Stimulated activated CD8-positive, alpha-beta memory T cell treated with anti-CD3 and anti-CD28 coated beads, Interleukin-15, amount 100 ng/mL, for 48 hours (primary cell): ENCODE data around the gene FRMD4A.

ENCODE experiments used
- DNase-seq, 2 donors: peaks; one replicate each; pipeline ENCODE4 v3.0.0-alpha.2; 2020; ENCODE audit warnings: low read depth in 2 of 2

Gene FRMD4A

DNA sequence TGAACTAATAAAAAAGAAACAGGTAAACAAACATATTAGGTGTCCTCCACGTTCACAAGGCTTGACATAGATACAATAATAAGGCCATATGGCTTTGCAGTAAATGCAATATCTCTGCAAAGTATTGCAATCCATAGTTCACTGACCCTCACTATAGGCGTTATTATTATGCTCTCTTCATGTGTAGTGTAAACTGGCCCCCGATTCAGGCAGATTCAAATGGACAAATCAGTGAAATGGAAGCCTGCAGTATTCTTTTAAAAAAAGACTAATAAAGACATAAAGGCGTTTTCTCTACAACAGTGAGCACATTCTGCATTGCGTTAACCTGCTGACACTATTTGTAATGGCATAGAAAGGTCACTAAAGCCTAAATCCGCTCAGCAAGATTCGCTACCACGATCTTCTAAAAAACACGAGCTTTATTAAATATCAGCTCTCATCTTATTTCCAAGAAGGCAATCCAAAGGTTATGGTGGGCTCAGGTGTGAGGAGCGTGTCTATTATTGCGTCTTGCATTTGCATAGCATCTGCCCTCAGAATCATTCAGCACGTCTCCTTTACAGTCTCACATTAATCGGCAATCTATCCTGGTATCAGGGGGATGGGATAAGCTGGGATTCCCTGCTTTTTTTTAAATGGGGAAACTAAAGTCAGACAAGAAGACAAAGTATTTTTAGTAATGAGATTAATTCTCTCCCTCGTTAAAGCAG is 36.2 kb downstream of the FRMD4A start:
- DNase-seq = no peak

DNA sequence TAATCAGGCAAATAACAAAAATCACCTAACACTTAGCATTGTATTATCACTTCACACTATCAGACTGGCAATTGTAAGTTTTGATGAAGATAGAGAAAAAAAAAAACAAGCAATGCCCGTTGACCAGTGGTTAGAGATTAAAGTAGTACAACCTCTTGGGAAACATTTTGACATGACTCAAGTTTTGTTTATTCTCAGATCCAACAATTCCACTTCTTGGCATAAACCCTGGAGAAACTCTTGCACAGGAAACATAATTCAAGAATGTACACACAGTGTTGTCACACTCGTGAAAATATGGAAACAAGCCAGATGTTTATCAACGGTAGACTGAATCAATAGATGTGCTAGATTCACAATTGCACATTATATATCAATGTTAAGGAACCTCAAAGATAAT is 37.2 kb downstream of the FRMD4A start:
- DNase-seq = no peak

DNA sequence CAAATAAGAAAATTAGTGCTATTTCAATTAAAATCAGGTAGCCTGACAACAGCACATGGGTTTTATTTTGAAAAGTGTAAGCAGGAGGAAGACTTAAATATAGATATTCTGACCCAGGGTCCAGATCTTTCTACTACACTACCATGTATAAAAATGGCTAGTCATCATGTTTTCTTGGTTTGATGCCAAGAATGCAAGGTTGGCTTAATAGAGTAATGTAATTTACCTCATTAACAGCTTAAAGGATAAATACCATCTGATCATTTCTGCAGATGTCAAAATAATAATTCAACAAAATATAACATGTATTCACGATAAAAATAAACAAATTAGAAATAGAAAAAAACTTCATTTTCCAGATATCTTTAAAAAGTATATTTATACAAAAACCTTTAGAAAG is 39.4 kb downstream of the FRMD4A start:
- no peak for DNase-seq

DNA sequence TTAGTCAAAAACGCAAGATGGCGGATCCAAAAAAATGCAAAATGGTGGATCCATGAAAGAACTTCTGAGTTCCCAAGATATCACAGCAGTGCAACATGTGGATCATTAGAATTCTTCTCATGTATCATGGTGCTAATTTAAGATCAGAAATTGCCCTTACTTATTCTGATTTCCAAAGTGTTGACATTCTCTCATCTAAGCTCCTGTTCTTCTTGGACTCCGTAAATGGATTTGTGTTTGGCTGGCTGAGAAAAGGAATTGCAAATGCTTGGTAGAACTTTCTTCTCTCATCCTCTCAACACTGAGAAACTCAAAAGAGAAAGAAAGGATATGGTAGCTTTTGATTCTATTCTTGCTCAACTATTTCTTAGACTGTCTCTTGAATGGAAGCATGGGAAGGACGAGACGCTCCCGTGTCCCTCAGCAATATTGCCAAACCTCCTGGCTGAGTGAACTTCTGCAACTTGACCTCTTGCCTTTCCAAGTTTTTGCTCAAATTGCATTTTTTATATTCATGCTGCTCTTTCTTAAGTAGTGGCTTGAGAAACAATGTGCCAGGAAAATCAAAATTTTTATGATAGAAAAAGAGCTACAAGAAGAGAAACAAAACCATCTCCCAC is 44.7 kb downstream of the FRMD4A start:
- no peak for DNase-seq

DNA sequence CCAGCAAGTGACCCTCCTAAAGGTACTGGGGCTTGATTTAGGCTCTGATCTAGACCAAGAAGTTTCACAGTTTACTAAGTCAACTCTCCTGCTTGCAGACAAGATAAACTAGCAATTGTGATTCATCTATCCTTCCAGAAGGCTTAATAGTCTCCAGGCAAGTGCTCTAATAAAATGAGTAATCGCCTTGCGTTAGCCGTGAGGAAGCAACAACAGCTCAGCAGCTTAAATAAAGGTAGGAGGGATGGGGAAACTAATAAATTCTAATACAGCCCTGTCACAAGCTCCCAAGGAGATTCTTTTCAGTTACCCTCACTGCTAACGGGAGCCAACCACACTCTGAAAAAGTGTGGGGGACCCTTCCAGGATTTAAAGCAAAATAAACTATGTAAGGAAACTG is 48.4 kb downstream of the FRMD4A start:
- no peak for DNase-seq

DNA sequence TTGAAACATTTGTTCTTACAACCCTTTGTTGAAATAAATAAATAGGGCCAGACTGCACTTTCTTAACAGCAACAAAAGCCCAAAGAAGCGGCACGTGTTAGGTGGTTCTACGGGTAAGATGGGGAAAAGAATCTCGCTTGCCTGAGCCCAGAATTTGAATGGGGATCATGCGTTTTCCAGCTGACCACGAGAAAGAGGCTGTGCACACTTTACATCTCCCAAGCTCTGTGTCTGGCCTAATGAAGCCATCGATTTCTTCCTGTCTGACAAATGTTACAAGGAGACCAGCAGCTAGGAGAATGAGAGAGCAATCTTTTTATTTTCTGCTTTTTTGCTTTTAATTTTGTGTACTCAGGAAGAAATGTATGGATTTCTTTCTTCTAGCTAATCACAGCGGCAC is 52.2 kb downstream of the FRMD4A start:
- no peak for DNase-seq

DNA sequence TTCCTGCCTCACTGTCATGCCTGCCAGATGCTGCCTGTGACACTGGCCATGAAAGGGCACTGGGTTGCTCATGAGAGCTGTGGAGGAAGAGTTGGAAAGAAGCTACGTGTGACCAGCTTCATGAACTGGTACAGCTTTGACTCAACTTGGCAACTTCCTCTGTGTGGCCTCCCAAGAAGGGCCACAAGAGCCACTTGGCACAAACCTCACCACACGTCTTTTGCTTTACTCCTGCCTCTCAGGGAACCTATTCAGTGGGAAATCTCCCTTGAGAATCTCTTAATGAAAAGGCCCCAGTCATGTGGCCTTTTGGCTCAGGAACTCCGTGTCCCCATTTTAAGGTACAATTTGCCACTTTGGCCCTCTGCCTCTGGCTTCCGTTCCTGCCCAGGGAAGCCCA is 54.5 kb downstream of the FRMD4A start:
- no peak for DNase-seq

DNA sequence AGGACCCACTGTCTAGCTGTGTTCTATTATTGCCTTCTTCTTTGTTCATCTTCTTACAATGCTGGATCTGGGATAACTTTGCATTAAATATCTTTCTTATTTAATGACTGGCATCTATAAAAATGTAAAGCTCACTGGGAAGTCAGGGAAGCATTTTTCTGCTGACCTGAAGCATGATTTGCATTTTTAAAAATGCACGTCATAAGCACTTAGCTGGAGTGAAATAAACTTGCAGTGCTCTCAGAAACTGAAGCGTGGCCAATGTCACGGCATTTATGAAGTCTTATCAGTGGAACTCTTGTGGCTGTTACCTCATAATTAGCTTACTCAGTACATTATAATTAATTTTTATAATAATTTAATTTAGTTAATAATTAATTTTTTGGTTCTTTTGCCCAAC is 59.1 kb downstream of the FRMD4A start:
- DNase-seq = no peak

DNA sequence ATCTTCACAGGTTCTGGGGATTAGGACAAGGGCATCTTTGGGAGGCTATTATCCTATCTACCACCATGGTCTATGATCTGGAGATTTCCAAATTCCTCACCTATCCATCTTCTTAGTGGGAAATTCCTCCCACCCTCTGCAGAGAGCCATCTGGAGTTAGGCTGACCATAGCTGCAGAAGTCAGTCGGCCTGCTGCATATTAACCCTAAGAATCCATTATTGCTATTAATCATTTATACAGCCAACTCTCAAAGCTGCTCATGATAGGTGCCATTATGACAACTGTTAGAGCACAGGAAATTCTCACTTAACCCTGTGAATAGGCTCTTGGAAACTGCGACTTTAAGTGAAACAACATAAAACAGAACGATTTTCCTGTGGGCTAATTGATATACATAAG is 60.4 kb downstream of the FRMD4A start:
- no peak for DNase-seq

DNA sequence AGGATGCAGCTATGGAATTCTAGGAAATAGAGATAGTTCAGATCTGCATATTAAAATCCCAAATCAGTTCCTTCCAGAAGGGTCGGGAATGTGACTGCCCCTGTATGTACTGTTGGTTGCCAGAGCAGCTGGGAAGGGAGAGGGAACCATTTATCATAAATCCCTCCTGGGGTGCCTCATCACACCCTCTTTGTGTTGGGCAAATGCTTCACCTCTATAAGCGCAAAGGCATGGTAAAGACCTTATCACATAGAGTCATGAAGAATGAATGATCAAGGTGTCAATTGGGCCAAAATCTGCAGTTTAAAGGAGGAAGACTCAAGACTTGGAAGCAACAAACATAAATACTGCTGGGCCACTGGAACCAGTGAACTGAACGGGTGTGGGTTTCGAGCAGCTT is 65.0 kb downstream of the FRMD4A start:
- no peak for DNase-seq

DNA sequence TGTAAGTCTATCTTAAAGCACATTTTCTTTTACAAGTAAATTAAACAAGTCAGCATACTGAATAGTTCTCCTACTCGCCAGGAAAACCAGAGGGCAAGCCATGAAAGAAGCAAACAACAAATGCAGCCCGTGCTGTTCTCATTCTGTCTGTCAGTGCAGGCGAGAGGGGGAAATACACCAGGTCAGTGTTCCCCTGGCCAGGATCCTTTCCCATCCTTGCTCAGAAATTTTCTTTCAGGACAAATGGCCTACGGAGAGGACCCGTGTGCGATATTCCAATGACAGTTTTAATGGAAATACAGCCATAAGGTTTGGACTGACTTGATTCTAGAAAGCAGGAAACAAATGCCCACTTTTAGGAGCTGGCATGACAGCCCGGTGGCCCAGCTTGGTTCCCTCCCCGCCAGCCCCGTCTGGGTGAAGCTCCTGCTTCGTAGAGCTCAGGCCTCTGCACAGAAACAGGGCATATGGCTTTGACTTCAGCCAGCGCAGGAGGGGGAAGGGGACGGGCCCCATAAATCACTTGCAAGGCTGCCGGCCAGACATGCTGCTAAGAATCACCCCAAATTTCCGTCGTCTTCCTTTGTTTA is 67.8 kb downstream of the FRMD4A start:
- no peak for DNase-seq

DNA sequence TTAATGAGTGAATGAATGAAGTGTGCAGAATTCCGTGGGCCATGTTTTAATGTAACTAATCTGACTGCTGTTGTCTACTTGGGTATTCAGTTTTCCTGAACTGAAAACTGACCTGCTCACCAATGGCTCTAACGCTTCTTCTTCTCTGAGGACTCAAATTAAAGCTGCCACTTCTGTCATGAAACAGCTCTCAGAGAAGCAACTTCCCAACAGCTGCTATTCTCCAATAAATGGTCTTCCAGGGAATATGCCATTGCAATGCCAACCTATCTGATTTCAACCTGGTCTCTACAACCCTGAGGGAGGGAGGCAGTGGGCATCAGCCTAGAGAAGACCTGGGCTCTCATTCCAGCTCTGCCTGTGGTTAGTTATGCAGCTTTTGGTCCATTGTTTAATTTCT is 69.4 kb downstream of the FRMD4A start:
- no peak for DNase-seq

DNA sequence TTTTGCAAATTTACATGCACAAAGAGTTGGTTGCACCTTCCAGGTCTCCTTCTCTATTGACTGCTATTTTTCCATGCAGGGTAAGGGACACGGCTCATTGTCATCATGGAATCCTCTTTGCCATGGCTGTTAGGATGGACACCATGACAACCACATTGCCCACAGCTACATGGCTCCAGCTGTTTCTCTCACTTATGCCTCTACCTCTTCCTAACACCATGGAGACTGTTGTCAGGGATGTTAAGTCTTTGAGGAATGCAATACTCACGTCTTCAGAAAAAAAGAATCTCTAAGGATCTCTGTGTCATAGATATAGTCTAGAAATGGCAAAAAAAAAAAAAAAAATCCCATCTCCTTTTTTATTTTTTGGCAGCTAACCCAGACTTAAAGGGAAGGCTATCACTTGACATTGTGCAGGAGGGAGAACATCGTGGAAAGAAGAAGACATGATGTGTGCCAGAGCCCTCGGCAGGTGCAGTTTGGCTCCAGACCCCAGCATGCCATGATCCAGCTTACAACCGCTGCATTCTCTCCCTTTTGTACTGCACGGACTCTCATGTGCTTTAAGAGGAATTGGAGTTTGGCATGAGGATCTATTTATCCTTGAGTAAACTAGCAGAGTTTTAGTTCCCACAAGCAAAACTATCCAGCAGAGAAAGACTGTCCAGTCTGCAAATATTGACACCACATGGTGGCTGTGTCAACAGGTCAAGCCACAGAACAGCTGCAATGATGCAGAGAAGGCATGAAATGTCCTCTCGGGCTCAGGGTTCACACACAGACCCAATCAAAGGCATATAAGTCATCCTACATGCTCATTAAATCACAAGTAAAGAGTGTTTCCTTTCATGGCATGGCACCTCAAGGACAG is 70.8 kb downstream of the FRMD4A start:
- no peak for DNase-seq

DNA sequence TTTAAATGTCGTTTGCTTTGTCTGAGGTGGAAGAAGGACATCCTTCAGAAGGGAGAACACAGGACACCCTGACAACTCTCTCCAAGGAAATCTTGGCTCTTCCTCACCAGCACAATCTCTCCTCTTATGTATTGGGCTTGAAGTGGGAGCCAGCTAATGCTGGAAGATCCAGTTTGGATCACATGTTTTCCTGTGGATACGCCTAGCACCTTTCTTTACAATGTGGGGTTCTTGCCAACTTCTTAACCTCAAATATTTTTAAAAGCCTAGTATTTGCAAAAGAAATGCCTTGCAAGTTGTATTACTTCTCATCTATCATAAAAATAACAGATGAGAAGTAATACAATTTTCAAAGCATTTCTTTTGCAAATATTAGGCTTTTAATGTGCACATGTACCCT is 76.4 kb downstream of the FRMD4A start:
- no peak for DNase-seq

DNA sequence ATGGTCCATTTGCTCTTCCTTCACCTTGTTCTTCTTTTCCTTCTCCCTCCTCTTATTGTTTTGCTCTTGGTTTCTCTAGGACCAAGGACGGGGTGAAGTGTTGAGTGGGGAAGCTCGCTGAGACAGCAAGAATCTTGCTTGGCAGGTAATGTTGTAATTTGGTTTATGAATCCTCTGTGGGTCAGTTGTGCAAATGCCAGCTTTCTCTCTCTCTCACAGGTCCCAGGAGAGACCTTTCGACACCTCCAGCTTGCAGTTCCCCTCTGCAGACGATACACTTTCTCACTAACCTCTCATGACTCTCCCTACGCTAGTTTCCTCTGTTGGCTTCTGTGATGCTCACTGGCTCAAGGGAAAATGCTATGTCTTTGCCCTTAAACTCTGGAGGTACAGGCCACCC is 77.0 kb downstream of the FRMD4A start:
- DNase-seq = no peak

DNA sequence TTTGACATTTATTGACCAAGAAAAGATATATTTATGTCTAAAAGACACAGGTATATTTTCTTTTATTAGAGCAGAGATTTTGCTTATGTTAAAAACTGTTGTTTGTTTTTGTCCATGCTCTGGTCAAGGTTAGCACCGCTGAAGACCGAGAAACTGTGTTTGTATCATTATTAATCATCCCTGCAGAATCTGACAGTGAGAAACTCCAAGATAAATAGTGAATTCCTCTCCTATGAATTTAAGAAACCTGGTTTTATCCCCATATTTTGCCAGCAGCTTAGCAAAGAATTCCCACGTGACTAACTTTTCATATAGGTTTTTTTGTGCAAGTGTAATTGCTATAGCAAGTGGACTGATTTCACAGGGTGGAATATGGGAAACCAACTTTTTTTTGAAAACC is 77.6 kb downstream of the FRMD4A start:
- DNase-seq = no peak

DNA sequence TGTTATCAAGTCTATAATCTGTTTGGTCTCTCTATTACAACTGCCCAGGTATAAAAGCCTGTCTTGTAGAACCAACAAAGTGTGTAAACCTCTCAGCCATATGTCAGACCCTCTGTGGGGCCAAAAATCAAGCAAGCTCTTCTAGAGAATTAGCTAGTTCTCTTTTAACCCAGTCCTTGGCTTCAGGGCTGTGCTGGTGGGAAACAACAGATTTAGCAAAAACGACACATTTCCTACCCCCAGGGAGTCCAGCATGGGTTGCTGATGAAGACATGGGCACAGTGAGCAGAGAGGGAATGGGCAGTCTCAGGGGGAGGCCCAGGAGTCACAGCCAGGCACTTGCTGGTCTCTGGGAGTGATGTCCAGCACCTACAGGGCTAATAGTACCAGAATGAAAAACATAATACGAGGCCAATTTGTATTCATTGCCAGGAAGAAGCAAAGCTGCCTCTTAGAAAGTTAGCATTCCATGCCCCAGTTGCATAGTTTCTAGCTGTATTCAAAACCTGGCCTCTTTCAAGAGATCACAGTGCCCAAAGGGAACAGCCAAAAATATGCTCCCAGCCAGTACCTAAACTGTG is 80.1 kb downstream of the FRMD4A start:
- DNase-seq = no peak

DNA sequence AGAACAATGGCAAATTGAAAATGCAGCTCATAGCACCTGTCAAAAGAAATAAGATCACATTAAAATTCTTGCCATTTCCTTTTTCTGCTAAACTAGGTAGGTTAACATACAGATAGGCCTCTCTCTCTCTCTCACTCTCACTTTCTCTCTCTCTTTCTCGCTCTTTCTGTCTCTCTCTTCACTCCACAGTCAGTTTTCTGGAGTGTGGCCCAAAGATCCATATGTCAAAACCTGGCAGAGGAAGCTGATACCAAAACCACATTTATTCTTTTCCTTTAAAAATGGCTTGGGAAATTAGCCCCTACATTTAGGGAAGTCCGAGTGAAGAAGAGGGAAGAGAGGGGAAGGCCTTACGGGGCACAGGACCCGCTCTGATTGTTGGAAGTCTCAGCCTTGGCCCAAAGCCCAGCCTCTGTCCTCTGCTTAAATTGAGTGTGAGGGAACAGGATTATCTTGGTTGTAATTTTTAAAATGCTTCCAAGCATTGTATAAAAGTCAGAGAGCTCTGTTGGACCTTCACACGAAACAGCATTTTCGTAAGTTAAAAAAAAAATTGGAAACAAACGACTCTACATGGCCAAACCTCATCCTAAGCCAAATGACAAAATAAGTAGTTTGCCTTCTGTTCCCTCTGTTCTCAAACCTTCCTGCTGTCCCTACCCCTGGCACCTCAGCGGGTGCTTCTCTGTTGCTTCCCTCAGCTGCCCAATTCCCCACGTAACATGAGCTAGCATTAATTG is 83.2 kb downstream of the FRMD4A start:
- DNase-seq = no peak

DNA sequence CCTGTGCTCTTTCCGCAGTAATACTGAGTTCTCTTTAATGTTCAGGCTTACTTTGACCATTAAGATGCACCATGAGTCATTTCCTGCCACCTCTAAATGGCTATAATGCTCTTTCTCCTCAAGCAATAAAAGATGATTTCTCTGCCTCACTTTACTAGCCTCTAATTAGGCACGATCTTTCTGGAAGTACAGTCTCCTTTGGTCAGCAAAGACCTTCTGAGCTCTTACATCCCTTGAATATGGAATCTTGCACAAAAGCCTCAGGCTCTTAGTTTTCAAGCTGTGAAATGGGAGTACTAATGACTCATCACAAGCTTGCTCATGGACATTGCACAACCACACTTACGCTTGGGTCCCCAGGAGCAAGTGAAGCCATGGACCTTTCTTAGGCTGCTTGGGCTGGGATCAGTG is 85.9 kb downstream of the FRMD4A start:
- no peak for DNase-seq

DNA sequence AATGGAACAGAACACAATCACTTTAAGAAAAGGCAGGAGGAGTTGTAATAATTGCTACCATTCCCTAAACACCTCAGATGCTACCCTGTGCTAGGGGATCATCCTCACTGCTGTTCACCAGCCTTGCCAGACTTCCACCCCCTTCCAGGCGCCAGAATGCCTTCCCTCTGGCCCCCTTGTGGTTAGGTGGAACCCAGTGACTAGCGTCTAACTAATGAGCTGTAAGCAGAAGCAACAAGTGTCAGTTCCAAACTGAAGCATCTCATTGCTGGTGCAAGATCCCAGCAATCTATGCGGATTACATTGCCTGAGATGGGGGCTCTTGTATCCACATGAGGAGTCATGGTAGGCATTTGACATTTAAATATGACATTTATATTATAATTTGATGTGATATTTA is 86.6 kb downstream of the FRMD4A start:
- no peak for DNase-seq

DNA sequence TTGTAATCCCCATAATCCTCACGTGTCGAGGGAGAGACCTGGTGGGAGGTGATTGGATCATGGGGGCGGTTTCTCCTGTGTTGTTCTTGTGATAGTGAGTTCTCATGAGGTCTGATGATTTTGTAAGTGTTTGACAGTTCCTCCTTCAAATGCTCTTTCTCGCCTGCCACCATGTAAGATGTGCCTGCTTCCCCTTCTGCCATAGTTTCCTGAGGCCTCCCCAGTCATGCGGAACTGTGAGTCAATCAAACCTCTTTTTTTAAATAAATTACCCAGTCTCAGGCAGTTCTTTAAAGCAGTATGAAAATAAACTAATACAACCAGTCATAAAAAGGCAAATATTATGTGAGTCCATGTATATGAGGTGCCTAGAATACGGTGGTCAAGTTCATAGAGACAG is 87.5 kb downstream of the FRMD4A start:
- DNase-seq = no peak

DNA sequence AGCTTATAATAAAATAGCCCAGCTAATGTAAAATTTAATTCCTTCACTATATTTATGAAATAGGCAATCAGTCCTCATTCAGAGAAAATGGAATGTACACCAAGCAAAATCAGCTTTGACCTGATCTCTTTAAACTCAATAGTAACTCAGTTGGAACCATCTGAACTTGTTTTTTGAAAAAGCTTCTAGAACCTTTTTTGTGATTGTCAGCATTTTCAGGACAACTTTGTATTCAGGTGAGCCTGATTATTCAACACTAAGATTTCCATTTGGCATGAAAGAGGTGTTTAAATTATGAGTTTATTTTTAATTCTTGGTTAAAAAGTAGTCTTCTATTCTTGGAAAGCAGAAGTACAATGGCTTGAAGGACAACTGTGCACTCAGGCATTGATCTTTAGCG is 89.5 kb downstream of the FRMD4A start:
- no peak for DNase-seq
